GM21717 (cell line): Measurements from ENCODE around the gene KCNAB1.

ENCODE experiments used
- ATAC-seq: cut with Tn5 transposase; IDR thresholded peaks from one replicate; pipeline ENCODE4 v1.9.1; 2021; ENCODE audit warnings: mild to moderate bottlenecking, moderate library complexity; ENCODE audit not compliant: unreplicated experiment

KCNAB1 gene

DNA sequence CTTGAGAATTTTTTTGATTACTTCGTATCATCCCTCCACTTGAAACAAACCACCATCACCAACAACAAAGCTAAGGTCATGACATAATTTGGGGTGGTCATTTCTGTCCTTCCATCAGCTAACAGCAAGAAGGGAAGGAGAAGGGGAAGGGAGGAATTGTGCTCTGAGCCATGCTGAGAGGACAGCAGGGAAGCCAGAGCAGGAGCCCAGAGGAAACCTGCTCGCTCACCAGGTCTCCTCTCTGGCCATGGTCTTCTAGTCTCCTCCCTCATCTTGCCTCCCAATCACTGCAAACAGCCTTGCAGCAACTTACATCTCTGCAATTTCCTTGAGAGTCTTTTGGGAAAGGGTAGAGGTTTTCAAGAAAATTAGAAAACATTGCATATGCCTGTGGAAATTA, 237.9 kb downstream of the KCNAB1 start:
- no peak for ATAC-seq

DNA sequence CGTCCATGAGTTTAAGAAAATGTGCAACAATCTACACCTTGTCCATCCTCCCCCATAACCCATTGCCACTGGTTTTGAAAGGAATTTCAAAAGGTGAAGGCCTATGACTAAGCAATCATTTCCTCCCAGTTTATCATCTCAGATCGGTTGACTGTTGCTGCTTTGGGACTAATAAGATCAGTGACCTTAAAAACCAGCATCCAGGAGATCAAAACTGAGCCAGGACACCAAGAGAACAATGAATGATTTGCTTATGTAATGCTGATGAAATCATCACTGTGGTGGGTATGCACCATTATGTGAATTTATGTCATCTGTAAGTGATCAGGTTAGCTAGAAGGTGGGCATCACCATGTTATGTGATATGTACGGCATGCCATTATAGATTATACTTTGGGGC, 239.0 kb downstream of the KCNAB1 start:
- ATAC-seq = no peak

DNA sequence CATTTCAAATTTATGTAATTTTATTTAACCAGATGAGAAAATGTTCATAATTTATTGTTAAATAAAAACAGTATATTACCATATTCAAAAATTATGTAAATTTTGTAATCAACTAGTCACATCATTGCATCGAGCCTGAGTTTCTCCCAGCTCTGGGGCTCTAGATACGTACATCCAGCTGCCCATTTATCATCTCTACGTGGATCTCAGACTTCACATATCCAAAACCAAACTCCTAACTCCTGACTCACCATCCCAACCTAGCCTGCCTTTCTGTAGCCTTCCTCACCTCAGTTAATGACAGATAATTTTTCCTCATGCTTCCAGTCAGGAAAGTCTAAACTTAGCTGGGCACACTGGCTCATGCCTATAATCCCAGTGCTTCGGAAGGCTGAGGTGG, 239.7 kb downstream of the KCNAB1 start:
- no peak for ATAC-seq

DNA sequence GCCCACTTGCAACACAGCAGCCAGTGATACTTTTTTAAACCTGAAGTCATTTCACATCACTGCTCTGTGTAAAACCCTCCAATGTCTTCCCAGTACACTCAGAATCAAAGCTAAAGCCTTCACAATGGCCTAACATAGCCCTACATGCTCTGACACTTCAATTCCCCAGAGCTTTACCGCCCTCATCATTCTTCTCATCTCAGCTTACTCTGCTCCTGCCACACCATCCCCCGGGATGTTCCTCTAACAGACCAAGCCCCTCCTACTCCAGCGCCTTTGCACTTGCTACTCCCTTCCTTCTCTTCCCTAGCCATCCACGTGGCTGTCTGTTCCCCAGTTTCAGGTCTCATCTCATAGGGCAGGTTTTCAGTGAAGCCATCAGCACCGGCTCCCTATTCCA, 240.6 kb downstream of the KCNAB1 start:
- ATAC-seq = no peak

DNA sequence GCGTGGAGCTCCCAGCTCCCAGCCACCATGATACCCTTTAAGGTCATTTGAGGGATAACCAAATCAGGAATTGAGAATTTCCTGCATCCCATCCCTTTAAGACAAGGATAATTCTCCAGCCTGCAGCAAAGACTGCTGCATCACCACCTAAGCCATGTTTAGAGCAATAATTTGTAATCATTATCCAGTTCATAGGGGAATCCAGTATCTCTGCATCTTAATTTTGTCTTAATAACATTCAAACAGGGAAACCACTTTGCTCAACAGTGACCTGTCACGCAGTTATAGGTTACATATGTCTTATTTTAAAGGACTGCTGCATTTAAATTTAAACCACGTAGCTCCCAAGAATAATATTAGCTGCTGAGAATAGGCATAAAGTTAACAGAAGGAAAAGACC, 246.2 kb downstream of the KCNAB1 start:
- no peak for ATAC-seq

DNA sequence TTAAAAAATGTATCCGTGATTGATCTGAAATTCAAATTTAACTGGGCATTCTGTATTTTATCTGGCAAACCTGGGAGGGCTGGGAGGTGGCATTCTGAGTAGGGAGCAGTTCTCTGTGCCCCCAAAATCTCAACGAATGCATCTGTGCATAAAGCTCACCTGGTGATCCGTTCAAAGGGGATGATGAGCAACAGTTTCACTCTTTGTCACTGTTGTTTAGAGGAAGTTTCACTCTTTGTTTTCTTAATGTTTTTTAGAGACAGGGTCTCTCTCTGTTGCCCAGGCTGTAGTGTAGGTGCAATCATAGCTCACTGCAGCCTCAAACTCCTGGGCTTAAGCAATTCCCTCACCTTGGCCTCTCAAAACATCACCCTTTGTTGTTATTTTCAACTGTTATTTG, 247.8 kb downstream of the KCNAB1 start:
- peak; percentile 90 for ATAC-seq

DNA sequence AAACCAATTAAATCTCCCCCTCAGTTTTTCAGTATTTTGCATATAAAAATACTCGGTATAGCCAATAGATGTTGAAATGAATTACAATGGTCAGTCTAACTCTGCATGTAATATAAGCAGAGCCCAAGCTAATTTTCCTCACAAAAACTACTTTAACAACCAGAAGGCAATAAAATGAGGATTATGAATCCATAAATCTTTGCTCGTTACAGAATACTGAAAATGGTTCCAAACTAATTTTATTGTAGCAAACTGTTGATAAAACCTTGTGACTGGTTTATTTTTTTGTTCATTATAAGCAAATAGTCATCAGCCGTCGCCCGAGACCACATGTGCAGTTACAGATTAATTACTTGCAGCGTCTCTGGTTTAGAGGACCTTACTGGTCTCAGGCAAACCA, 251.3 kb downstream of the KCNAB1 start:
- ATAC-seq = no peak

DNA sequence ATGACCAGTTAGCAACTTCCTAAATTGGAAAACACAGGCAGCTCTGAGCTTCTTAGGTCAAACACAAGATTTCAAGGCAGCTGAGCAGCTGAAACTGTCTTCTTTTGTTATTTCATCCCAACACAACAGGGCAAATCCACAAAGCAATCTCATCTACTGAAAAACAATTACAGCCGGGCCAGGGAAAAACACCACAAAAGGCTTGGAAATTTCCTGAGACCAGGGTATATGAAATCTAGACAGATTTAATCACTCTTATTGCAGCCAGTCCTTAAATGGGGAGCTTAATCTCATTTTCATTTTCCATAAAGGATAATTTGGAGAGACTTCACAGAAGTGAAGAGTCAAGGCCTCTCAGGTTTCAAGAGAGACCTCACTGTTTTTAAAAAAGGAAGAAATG, 252.7 kb downstream of the KCNAB1 start:
- no peak for ATAC-seq

DNA sequence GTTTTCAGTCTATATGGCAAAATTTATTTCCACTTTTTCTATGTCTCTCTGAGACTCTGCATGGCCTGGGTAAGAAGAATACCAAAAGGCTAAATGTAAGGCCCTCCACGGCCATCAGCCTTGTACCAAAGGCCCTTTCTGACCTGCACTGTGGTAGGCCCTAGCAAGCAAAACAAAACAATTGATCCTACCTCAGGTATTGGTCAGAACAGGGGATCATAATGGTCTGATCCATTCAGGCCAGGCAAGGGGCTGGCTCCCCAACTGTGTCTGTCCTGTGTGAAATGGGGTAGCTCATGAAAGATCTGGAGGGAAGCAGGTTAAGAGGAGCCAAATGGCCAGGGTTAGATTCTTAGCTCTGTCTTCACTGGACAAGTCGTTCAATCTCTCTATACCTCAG, 253.3 kb downstream of the KCNAB1 start:
- no peak for ATAC-seq

DNA sequence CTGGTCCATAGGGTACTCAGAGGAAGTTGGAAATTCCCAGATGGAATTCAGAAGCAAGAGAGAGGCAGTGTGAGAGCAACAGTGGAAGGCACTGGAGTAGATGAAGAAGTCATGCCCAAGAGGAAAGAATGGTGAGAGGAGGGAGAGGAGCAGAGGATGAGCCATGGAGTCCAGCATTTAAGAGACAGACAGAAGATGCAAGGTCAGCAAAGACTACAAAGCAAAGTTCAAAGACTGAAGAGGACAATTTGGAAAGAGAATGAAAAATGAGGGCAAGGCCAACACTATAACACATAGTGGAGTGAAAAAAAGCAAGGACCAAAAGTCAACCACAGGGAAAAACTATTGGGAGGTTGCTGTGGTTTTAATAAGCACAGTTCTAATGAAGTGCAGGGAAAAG, 255.8 kb downstream of the KCNAB1 start:
- ATAC-seq = no peak

DNA sequence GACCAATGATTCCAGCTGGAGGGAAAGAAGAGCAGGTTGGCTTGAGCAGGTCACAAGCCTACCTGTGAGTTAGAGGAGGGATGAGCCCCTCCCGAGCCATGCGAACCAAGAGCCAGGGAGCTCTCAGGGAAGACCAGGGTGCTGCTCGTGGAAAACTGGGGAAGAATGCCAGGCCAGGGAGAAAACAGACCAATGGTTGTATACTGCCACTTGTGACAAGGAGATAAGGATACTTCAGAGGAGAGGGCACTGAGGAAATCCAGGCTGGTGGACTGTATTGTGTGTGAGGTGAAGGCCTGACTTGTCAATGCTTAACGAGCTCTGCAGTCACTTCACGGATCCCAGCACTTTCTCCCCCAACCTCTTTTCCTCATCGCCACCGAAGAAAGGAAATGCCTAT, 256.9 kb downstream of the KCNAB1 start:
- no peak for ATAC-seq

DNA sequence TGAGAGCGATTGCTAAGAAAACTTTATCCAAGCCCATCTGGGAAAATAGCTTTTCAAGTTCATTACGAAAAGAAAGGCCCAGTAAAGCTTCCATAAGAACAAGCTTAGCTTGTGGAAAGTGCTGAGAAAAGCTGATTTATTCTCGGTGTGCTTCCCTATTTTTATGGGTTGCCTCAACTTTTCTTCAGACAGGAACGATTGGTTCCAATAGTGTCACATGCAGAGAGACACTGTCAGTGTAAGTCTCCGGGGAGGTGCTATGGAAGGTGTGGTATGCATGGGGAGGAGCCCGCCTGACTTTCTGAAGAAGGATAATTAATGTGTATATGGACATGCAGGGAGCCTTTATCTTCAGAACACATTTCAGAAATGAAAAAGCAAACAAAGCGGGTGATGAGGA, 257.3 kb downstream of the KCNAB1 start:
- ATAC-seq = no peak

DNA sequence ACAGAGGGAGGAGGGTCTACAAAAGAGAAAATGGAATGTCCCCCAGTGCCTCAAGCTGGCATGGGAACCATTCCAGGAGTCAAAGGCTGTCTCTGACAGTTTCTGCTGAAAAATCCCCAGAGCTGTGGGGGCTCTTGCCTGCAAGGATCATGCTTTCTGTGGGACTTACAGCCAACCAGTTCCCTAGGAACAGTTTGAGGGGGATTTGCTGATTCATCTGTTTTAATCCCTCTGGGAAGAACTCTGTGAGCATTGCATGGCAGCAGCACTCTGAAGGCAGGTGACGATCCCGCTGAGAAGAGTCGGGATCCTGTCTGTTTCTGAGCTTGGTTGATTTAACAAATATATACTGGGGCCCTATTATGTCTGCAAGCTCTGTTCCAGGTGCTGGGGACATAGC, 258.5 kb downstream of the KCNAB1 start:
- ATAC-seq = no peak

DNA sequence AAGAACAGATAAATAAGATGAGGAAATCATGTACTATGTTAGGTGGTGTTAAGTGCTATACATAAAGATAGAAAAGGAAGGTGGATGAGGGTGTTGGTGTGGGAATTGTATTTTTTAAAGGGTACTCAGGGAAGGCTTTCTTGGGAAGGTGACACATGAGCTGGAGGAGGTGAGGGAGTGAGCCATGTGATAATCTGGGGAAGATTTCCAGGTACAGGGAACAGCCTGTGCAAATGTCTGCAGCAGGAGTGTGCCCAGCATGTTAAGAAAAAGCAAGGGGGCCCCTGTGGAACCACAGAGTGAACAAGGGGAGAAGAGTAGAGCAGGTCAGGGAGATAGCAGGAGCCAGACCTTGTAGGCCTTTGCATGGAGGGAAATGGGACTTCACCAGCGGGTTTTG, 258.9 kb downstream of the KCNAB1 start:
- ATAC-seq = no peak

DNA sequence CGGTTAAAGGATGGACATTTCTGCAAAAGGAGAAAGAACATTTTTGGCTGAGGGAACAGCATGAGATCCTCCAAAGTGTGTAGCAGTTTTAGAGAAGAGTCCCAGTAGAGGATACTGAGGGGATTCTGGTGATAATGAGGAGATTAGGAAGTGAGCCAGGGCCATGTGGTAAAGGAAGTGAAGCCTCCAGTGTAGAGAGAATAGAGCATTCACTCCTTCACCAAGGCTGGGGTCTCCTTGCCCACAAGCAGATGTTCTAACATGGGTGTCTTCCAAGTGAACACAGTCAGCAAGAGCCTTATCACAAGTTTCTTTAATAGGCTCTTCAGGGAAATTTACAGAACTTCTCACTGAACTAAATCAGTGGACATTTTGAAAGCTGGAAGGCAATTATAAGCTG, 260.9 kb downstream of the KCNAB1 start:
- ATAC-seq = no peak

DNA sequence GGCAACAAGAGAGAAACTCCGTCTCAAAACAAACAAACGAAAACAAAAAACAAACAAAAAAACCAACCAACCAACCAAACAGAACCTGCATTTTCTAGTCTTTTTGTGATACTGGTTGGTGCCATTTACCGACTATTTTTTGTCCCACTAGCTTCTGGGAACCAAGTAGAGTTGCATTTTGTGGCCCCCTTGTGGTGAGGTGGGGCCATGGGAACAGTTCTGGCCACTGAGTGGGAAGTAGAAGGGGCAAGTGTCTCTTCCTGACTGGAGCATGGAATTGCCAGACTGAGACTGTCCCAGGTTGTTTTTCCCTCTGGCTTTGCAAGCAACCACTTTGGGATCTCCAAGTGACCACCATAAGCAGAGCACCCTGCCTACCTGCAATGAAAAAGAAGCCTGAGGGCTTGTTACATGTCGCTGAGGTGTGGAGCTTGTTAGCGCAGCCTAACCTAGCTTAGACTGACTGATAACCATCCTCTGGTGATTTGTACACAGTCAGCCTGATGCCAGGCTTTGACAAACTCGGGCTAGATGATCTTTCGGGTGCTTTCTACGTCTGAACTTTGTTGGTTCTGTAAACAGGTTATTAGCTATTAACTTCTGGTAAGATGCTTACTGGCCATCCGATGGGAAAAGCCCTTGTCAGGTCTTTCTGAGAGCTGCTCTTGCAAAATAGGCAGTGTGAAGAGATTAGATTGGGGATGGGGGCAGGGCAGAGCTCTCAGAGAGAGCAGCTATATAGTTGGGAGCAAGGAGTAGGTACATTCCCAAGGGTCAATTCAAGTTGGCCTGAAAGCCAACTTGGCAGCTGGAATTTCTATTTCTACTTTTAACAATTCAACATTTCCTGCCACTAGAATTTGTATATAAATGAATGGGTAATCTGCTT, 262.3 kb downstream of the KCNAB1 start:
- no peak for ATAC-seq

DNA sequence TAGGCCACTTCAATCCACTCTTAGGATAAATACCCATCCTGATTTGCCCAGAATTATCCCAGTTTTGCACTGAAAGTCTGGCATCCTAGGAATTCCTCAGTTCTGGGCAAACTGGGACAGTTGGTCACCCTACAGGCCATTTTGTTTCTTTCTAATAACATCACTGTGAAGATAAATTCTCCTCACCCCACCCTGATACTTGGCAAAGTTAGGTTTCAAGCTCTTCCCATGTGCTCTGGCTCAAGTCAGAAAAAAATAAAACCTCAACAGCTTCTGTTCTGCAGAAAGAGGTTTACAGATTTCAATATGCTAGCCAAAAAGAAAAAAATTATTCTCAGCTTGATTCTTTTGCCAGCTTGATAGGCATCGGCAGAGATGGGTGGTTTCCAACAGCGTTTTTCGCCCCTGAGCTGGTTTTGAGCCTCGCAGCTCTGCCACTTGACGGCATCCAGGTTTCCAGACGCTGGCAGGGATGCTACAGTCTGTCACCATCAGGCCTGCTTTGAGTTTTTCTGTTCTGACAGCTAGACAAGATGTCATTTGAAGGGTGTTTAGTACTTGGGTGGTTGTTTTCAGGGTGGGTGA, 263.2 kb downstream of the KCNAB1 start:
- no peak for ATAC-seq

DNA sequence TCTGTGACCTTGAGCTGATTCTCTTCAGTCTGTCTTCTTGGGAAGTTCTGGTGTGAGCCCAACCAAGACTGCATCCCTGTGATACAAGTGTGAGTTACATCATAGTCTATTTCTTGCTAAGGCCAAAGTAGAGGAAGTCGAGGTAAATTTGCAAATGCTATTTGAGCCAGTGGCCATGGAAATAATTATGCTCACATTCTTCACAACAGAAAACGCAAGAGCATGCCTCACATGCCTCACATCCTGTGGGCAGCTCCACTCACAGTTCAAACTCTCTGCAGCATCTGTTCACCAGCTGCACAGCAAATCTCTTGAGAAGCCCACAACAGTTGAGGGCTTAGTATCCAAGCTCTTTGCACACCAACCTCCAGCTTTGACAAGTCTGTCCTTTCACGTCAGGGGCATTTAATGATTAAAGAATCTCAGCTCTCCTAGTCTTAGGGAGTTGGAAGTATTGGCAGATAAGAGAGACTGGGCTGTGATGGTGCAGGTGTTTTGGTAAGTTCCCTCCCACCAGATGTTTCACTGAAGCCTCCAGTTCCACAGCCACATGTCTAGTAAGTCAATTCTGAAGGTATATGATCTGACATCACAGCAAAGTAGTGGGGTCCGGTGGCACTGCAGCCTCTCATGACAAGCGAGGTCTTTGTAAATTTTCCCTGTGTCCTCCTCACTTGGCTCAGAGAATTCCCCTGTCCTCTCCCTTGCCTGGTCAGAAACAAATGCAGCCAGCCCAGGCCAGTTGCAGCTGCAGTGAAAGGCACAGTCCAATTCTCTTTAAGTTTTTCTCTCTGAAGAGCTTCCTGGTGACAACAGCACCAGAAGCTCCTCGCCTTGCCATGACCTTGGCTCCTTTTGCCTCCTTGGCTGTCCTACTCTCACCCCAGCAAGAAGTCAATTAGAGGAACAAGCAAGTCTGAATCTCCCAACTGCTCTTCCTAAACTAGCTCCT, 268.4 kb downstream of the KCNAB1 start:
- ATAC-seq = no peak

DNA sequence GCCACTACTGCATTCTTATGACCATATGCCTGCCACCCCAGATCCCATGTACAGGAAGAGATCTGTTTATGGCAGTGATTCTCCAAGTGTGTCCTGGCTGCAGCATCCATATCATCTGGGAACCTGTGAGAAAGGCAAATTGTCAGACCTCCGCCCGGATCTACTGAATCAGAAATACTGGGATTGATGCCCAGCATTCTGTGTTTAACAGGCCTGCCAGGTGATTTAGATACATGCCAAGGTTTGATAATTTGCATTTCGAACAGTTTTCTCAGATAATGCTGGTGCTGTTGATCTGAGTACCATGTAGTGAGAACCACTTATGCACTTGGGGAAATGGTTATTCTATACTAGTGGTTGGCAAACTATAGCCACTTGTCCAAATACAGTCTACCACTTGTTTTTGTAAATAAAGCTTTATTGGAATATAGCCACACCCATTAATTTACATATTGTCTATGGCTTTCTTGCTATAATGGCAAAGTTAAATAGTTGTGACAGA, 269.1 kb downstream of the KCNAB1 start:
- ATAC-seq = no peak

DNA sequence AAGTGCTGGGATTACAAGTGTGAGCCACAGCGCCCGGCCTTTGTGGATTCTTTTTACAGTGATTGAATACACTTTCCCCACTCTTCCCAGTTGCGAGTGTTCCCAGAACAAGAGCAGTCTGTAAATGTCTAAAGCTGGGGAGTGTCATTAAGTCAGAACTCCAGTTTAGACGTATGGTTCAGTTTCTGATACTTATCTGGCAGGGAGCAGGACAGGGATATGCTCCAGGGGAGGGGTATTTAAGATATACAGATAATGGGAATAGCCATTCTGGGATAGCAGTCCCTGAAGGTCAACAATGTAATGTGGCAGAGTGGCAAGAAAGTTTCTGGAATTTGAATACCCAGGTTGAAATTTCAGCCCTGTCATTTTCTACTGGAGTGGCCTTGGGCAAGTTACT, 270.5 kb downstream of the KCNAB1 start:
- ATAC-seq = no peak

DNA sequence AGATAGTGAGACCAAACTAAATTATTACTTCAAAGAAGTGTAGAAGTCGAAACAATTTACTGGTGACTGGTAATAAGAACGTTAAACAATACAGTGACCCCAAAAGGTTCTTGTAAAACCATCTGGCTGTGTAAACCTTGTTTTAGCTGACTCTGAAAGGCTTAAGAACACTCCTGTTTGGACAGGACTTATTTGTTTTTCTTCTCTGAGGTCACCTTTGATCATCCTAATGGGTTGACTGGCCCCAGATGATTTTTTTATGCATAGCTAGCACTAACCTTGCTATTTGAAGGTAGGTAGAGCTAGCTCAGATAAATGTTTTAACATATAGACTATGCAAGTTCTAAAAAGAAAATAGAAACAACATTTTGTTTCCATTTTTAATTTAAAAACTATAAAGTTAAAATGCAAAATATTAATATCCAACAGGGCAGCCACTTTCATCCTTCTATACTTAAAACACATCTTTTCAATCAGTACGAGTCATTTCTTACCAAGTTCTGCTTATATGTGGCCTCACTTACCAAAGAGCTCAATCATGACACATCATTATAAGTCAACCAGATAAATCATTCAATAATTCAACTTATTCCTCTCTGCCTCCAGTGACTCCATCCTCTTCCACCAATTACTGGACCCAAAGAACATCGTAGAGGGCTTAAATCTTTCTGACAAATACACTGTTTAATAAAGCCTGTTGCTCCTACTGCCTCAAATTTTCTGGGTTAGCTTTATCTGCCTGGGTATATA, 275.8 kb downstream of the KCNAB1 start:
- no peak for ATAC-seq
